Brain microvascular endothelial cell (primary cell): ENCODE measurements around the gene PLCG1.

Experiments
- DNase-seq: peaks from one replicate; pipeline ENCODE4 v3.0.0-alpha.2; 2020
- H3K27ac ChIP-seq: fragments of 250-450 bp; sonication (Bioruptor Pico); 2 replicates; pipeline ENCODE4 v1.5.1; 2020; ENCODE audit warnings: mild to moderate bottlenecking, moderate library complexity
- H3K27me3 ChIP-seq: fragments of 250-450 bp; sonication (Bioruptor Pico); replicated peaks from 2 replicates; pipeline ENCODE4 v1.5.1; 2020; ENCODE audit warnings: mild to moderate bottlenecking
- H3K36me3 ChIP-seq: fragments of 250-450 bp; sonication (Bioruptor Pico); replicated peaks from 2 replicates; pipeline ENCODE4 v1.5.1; 2020; ENCODE audit warnings: mild to moderate bottlenecking
- H3K4me3 ChIP-seq: 2 replicates; pipeline ENCODE4 v1.5.1; 2011; ENCODE audit warnings: low read depth, mild to moderate bottlenecking, control low read depth, low read length, moderate library complexity
- CTCF ChIP-seq: IDR thresholded peaks from 2 replicates; pipeline ENCODE4 v1.5.1; 2011; ENCODE audit warnings: low read depth, mild to moderate bottlenecking, moderate library complexity, low read length, control low read depth, inconsistent platforms; ENCODE audit errors: missing control alignments
- in situ Hi-C: cut with HindIII; loops from 2 replicates; pipeline ENCODE4 v1.10.0; 2017; ENCODE audit warnings: low sequenced_read_pairs, low pct_ligation_motif_present

Gene PLCG1

GRCh38 chr20:41142919-41143318, 5.6 kb downstream of the PLCG1 start:
- in situ Hi-C loops, result no loop called here
- Histone ChIP-seq H3K27ac (no peak overlapping the region), H3K36me3 (no peaks in the 10 kb centered on the region), H3K4me3 (no peak overlapping the region), H3K27me3 (no peaks in the 10 kb centered on the region)
- TF ChIP-seq CTCF, result no peak
- DNase-seq, result no peak

- in situ Hi-C loops, result no loop called here
Observed at GRCh38 chr20:41143354-41143753, 6.0 kb downstream of the PLCG1 start.

GRCh38 chr20:41145317-41145716, 8.0 kb downstream of the PLCG1 start:
- H3K4me3 ChIP-seq, result no peak overlapping the region
- in situ Hi-C loops, result no loop called here
- no peak for TF ChIP-seq CTCF
- no peaks in the 10 kb centered on the region for H3K27me3 ChIP-seq
- DNase-seq, result no peak
- H3K27ac ChIP-seq, result no peak overlapping the region
- no peaks in the 10 kb centered on the region for H3K36me3 ChIP-seq

More at GRCh38 chr20:41143354-41143753, 6.0 kb downstream of the PLCG1 start:
- Histone ChIP-seq H3K4me3 (no peak overlapping the region), H3K27ac (no peak overlapping the region), H3K27me3 (no peaks in the 10 kb centered on the region), H3K36me3 (no peaks in the 10 kb centered on the region)
- no peak for DNase-seq
- TF ChIP-seq CTCF, result no peak

GRCh38 chr20:41145821-41146620, 8.7 kb downstream of the PLCG1 start:
- no peak for DNase-seq
- Histone ChIP-seq H3K36me3 (no peaks in the 10 kb centered on the region), H3K27me3 (no peaks in the 10 kb centered on the region)

GRCh38 chr20:41147767-41148191, 10.4 kb downstream of the PLCG1 start:
- H3K27me3 ChIP-seq, result no peaks in the 10 kb centered on the region
- H3K4me3 ChIP-seq, result no peak overlapping the region
- no peak for TF ChIP-seq CTCF
- no peak overlapping the region for H3K27ac ChIP-seq
- H3K36me3 ChIP-seq, result no peaks in the 10 kb centered on the region
- DNase-seq, result no peak
- in situ Hi-C loops, result no loop called here

More at GRCh38 chr20:41145821-41146620, 8.7 kb downstream of the PLCG1 start:
- TF ChIP-seq CTCF, result no peak
- in situ Hi-C loops, result no loop called here
- Histone ChIP-seq H3K4me3 (no peak overlapping the region), H3K27ac (no peak overlapping the region)

GRCh38 chr20:41148942-41149341, 11.6 kb downstream of the PLCG1 start:
- H3K27ac ChIP-seq, result no peak overlapping the region
- no peak for TF ChIP-seq CTCF
- H3K4me3 ChIP-seq, result no peak overlapping the region
- in situ Hi-C loops, result no loop called here
- H3K27me3 ChIP-seq, result no peaks in the 10 kb centered on the region
- H3K36me3 ChIP-seq, result no peaks in the 10 kb centered on the region
- DNase-seq, result no peak
